HepG2 (cell line): Measurements from ENCODE around the gene RSBN1L. TPM values are rescaled to one million over a fixed set of nuclear protein-coding genes. Genes with fewer than 3 reads are reported as not detected.
A peak's percentile ranks its signal among the peaks of the same experiment; 100 is the strongest.

Experiments used
- ATAC-seq: fragments of 200-7000 bp; cut with Tn5 transposase; 3 replicates; pipeline ENCODE4 v1.9.1; 2020; ENCODE audit warnings: mild to moderate bottlenecking, moderate library complexity
- BruUV-seq: library from RNA; stranded (reverse); fragments of 400-500 nt; replicated peaks from 2 replicates; lab custom pipeline; 2021; lab: Mats Ljungman, UMichigan
- CTCF ChIA-PET: fragments of 300-600 bp; formaldehyde crosslinking; extraction: SDS; loops from one replicate; lab custom pipeline; 2021; ENCODE audit warnings: low total read pairs, inconsistent platforms, low intra/inter-chr PET ratio; lab: Yijun Ruan, JAX
- POLR2A ChIA-PET: fragments of 350-600 bp; sonication (Branson Sonifier 250); formaldehyde crosslinking; loops from one replicate; lab custom pipeline; 2020; ENCODE audit warnings: antibody characterized with exemption, inconsistent platforms; lab: Yijun Ruan, JAX
- DNase-seq: peaks from one replicate; pipeline ENCODE4 v3.0.0-alpha.2; 2015; ENCODE audit warnings: low spot score
- FAIRE-seq: peaks from 3 replicates; lab custom pipeline; 2011; peaks lifted over from hg19 to GRCh38; lab: Jason Lieb, UNC
- H2AFZ ChIP-seq: one replicate; pipeline ENCODE4 v1.6.1; 2011; ENCODE audit warnings: low read length, inconsistent platforms
- H3K27ac ChIP-seq: fragments of 300-600 bp; 3 replicates; pipeline ENCODE4 v1.8.0; 2011; ENCODE audit warnings: mixed run types, mild to moderate bottlenecking, mixed read lengths, low read length, inconsistent platforms; ENCODE audit not compliant: insufficient read depth; ENCODE audit errors: extremely low read length
- H3K27me3 ChIP-seq, 2 experiments: fragments of 200-600 bp in 1 of 2; 2 replicates in 1 of 2; 3 replicates in 1 of 2; pipeline versions ENCODE4 v1.6.0 to v1.8.0; 2011; ENCODE audit warnings: low read length in 2 of 2, mild to moderate bottlenecking in 2 of 2, moderate library complexity in 2 of 2, inconsistent platforms in 1 of 2; ENCODE audit not compliant: insufficient read depth in 2 of 2, control insufficient read depth in 1 of 2
- H3K36me3 ChIP-seq, 2 experiments: fragments of 200-600 bp in 1 of 2; replicated peaks in 1 of 2; 2 replicates in 1 of 2; 3 replicates in 1 of 2; pipeline versions ENCODE4 v1.5.1 to v1.8.0; 2011; ENCODE audit warnings: low read length in 2 of 2, inconsistent platforms in 1 of 2; ENCODE audit not compliant: insufficient read depth in 2 of 2, control insufficient read depth in 1 of 2
- H3K4me1 ChIP-seq: 2 replicates; pipeline ENCODE4 v1.5.1; 2012; ENCODE audit warnings: low read length, inconsistent platforms; ENCODE audit not compliant: insufficient read depth
- H3K4me2 ChIP-seq: 2 replicates; pipeline ENCODE4 v1.6.0; 2011; ENCODE audit warnings: low read depth, low read length, inconsistent platforms
- H3K4me3 ChIP-seq, 3 experiments: fragments of 200-600 bp in 1 of 3; sonication (generic), shearing (Covaris generic) in 1 of 3; replicated peaks in 1 of 3; 2 replicates each; pipeline ENCODE4 v1.5.1; 2011 to 2016; ENCODE audit warnings: low read length in 3 of 3, inconsistent platforms in 2 of 3, low read depth in 2 of 3, mild to moderate bottlenecking in 2 of 3, control low read depth in 1 of 3, mixed read lengths in 1 of 3; ENCODE audit not compliant: insufficient read depth in 1 of 3
- H3K79me2 ChIP-seq: one replicate; pipeline ENCODE4 v1.6.1; 2011; ENCODE audit warnings: low read length, inconsistent platforms; ENCODE audit not compliant: insufficient read depth
- H3K9ac ChIP-seq: 2 replicates; pipeline ENCODE4 v1.6.0; 2011; ENCODE audit warnings: mild to moderate bottlenecking, low read depth, low read length, inconsistent platforms; ENCODE audit not compliant: insufficient read depth
- H3K9me3 ChIP-seq: 2 replicates; pipeline ENCODE4 v1.5.1; 2012; ENCODE audit warnings: mild to moderate bottlenecking, low read length
- H4K20me1 ChIP-seq: 2 replicates; pipeline ENCODE4 v1.6.0; 2011; ENCODE audit warnings: inconsistent platforms, mild to moderate bottlenecking, low read length, moderate library complexity; ENCODE audit not compliant: insufficient read depth
- CENPX ChIP-seq: sonication (generic); formaldehyde crosslinking; IDR thresholded peaks from 2 replicates; pipeline ENCODE4 v1.9.0; 2021; ENCODE audit warnings: mild to moderate bottlenecking, missing genetic modification reagents, moderate library complexity
- CREB3 ChIP-seq: sonication (generic); formaldehyde crosslinking; IDR thresholded peaks from 2 replicates; pipeline ENCODE4 v1.5.0; 2020; ENCODE audit warnings: missing genetic modification reagents
- DPF2 ChIP-seq: sonication (generic); formaldehyde crosslinking; IDR thresholded peaks from 2 replicates; pipeline ENCODE4 v1.4.0; 2020; ENCODE audit warnings: mild to moderate bottlenecking, low read depth, missing genetic modification reagents, borderline replicate concordance
- FOXO1 ChIP-seq: sonication (generic); formaldehyde crosslinking; IDR thresholded peaks from 2 replicates; pipeline ENCODE4 v1.4.0; 2020; ENCODE audit warnings: missing genetic modification reagents
- HDAC2 ChIP-seq: sonication (generic); formaldehyde crosslinking; IDR thresholded peaks from 2 replicates; pipeline ENCODE4 v1.4.0; 2020; ENCODE audit warnings: missing genetic modification reagents
- HNF4A ChIP-seq: sonication (generic); formaldehyde crosslinking; IDR thresholded peaks from 2 replicates; pipeline ENCODE4 v1.4.0; 2020; ENCODE audit warnings: missing genetic modification reagents
- ISL2 ChIP-seq: sonication (generic); formaldehyde crosslinking; IDR thresholded peaks from 2 replicates; pipeline ENCODE4 v1.5.0; 2020; ENCODE audit warnings: missing genetic modification reagents
- KAT8 ChIP-seq: IDR thresholded peaks from 2 replicates; pipeline ENCODE4 v1.6.1; 2016; ENCODE audit warnings: missing genetic modification reagents, missing compliant biosample characterization
- NFE2L2 ChIP-seq: fragments of 150-350 bp; IDR thresholded peaks from 2 replicates; pipeline ENCODE4 v1.6.1; 2014; ENCODE audit warnings: low read length
- NFYB ChIP-seq: sonication (generic); formaldehyde crosslinking; IDR thresholded peaks from 2 replicates; pipeline ENCODE4 v1.4.0; 2020; ENCODE audit warnings: missing genetic modification reagents
- TFE3 ChIP-seq: IDR thresholded peaks from 2 replicates; pipeline ENCODE4 v1.6.1; 2016
- THAP11 ChIP-seq: IDR thresholded peaks from 2 replicates; pipeline ENCODE4 v1.6.1; 2016; ENCODE audit warnings: missing biosample characterization, missing genetic modification reagents
- ZNF264 ChIP-seq: sonication (generic); formaldehyde crosslinking; IDR thresholded peaks from 2 replicates; pipeline ENCODE4 v1.4.0; 2020; ENCODE audit warnings: missing genetic modification reagents
- ZNF275 ChIP-seq: sonication (generic); formaldehyde crosslinking; IDR thresholded peaks from 2 replicates; pipeline ENCODE4 v1.8.0; 2022; ENCODE audit warnings: missing genetic modification reagents, mild to moderate bottlenecking, inconsistent platforms, borderline replicate concordance
- ZNF512 ChIP-seq: sonication (generic); formaldehyde crosslinking; IDR thresholded peaks from 2 replicates; pipeline ENCODE4 v1.4.0; 2020; ENCODE audit warnings: mild to moderate bottlenecking, missing genetic modification reagents
- ZNF713 ChIP-seq: sonication (generic); formaldehyde crosslinking; IDR thresholded peaks from 2 replicates; pipeline ENCODE4 v1.4.0; 2020; ENCODE audit warnings: mild to moderate bottlenecking, missing genetic modification reagents
- ZNF75D ChIP-seq: sonication (generic); formaldehyde crosslinking; IDR thresholded peaks from 2 replicates; pipeline ENCODE4 v1.8.1; 2023; ENCODE audit warnings: missing genetic modification reagents, mild to moderate bottlenecking, borderline replicate concordance
- ZNF777 ChIP-seq: sonication (generic); formaldehyde crosslinking; IDR thresholded peaks from 2 replicates; pipeline ENCODE4 v1.4.0; 2020; ENCODE audit warnings: missing genetic modification reagents
- ZNF816 ChIP-seq: sonication (generic); formaldehyde crosslinking; IDR thresholded peaks from 2 replicates; pipeline ENCODE4 v1.8.0; 2022; ENCODE audit warnings: missing genetic modification reagents, mild to moderate bottlenecking, borderline replicate concordance
- WGBS: methylation state at CpG from one replicate; pipeline ENCODE4 v1.1.6; 2017; ENCODE audit warnings: low lambda C conversion rate; 5-methylcytosine and 5-hydroxymethylcytosine counted together
- in situ Hi-C: cut with HindIII; loops from 2 replicates; pipeline ENCODE4 v1.10.0; 2017; ENCODE audit warnings: low pct_unique_long_range_greater_than_20kb; ENCODE audit not compliant: extremely low pct_ligation_motif_present
- intact Hi-C: fragments of 100-400 bp; cut with micrococcal nuclease; formaldehyde crosslinking; loops from one replicate; pipeline ENCODE4 v1.10.0; 2022; ENCODE audit not compliant: unreplicated experiment
- polyA plus RNA-seq, 8 experiments: library from polyadenylated mRNA; depleted of rRNA in 3 of 8; stranded (reverse) in 7 of 8; unstranded in 1 of 8; fragments of >200 nt; fragmentation: Illumina TruSeq in 4 of 8; extraction: Trizol in 4 of 8; gene quantifications; 2 replicates each; pipeline versions ENCODE4 v1.2.1 to v1.2.3, GENCODE V29; 2011 to 2016; ENCODE audit warnings: low read depth in 4 of 8, missing spikeins in 1 of 8, mixed read lengths in 1 of 8; ENCODE audit not compliant: insufficient read depth in 1 of 8
- total RNA-seq, 5 experiments: library from RNA; depleted of rRNA; stranded (reverse); fragments of >200 nt; fragmentation: Illumina TruSeq; extraction: Trizol; gene quantifications; 2 replicates each; pipeline ENCODE4 v1.2.3, GENCODE V29; 2016; ENCODE audit warnings: low read depth in 1 of 5

The RSBN1L gene
- total and polyA plus RNA-seq, 2 of the 13 experiments (the other 11 are each of a cell fraction or from before 2014, with no cell fraction given), result 7.7 to 21.3 TPM

GRCh38 chr7:77690289-77690688, 6.0 kb upstream of the RSBN1L start (continued):
- TF ChIP-seq CENPX (CRISPR knock-in tag) (no peak), FOXO1 (CRISPR knock-in tag) (no peak), NFE2L2 (no peak), ZNF512 (CRISPR knock-in tag) (no peak)

GRCh38 chr7:77691892-77692491, 4.3 kb upstream of the RSBN1L start:
- Histone ChIP-seq H4K20me1 (no peaks in the 10 kb centered on the region; the same call in none of the 2 replicates), H2AFZ (no peak overlapping the region), H3K4me1 (peaks cover 64% of the 10 kb centered on the region), H3K4me2 (peak overlapping the region; percentile 75), H3K9ac (peak overlapping the region; percentile 52; the same call in 1 of the 2 replicates), H3K79me2 (peaks cover 83% of the 10 kb centered on the region), H3K9me3 (no peaks in the 10 kb centered on the region), H3K36me3 (peaks cover 3 to 4% of the 10 kb centered on the region in 2 experiments; a peak in 1 of 5 replicates), H3K27me3 (no peaks in the 10 kb centered on the region), H3K4me3 (peak overlapping the region; percentile 6 to 54 (median 11); a peak in 3 of 6 replicates), H3K27ac (peak overlapping the region; percentile 66)
- ChIA-PET POLR2A (no interaction called here), CTCF (no interaction called here)
- ATAC-seq, result no peak; the same call in 1 of the 3 replicates
- intact Hi-C loops (no loop called here), in situ Hi-C loops (no loop called here)
- DNase-seq, result peak; percentile 63
- no TSS peak for BruUV-seq
- peak; percentile 55 for FAIRE-seq
- 24% methylated on average over 10 of the region's 10 CpGs for WGBS
- TF ChIP-seq ZNF816 (CRISPR knock-in tag), result no peak
- no peak for TF ChIP-seq ZNF713
- no peak for TF ChIP-seq NFYB (CRISPR knock-in tag)
- 0 out of 2 replicates have a peak, but pooled peaks have one; percentile 37 for TF ChIP-seq ZNF264
- TF ChIP-seq HNF4A (CRISPR knock-in tag), result peak; percentile 90
- 0 out of 2 replicates have a peak, but pooled peaks have one; percentile 31 for TF ChIP-seq ISL2
- TF ChIP-seq THAP11 (CRISPR knock-in tag), result peak; percentile 11; the same call in 1 of the 2 replicates
- TF ChIP-seq TFE3 (CRISPR knock-in tag), result no peak; the same call in 1 of the 2 replicates
- no peak for TF ChIP-seq ZNF75D (CRISPR knock-in tag)
- TF ChIP-seq CREB3 (CRISPR knock-in tag), result no peak
- TF ChIP-seq KAT8, result 0 out of 2 replicates have a peak, but pooled peaks have one; percentile 48
- TF ChIP-seq DPF2 (CRISPR knock-in tag), result peak; percentile 53
- TF ChIP-seq FOXO1 (CRISPR knock-in tag), result peak; percentile 58; the same call in 1 of the 2 replicates
- no peak for TF ChIP-seq ZNF777 (CRISPR knock-in tag)
- TF ChIP-seq ZNF275 (CRISPR knock-in tag), result no peak
- peak; percentile 85 for TF ChIP-seq HDAC2 (CRISPR knock-in tag)
